GM19372 (cell line): ENCODE results near the gene CHAT.

ENCODE experiments used
- ATAC-seq: cut with Tn5 transposase; IDR thresholded peaks from one replicate; pipeline ENCODE4 v1.9.1; 2021; ENCODE audit warnings: mild to moderate bottlenecking, low read depth, moderate library complexity; ENCODE audit not compliant: unreplicated experiment

CHAT gene

DNA sequence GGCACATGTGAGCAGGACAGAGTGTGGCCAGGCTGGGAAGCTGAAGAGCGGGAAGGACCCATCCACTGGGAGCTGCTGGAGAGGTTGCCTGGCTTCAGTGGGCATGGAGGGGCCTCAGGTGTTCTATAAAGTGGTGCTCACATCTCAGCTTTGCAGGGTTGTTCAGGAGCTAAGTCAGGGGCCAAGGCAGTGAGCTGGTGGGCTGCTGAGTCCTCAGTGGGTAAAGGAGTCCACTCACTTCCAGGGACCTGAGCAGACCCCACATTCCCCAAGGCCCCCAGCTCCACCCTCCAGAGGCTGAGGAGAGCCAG is 36.8 kb downstream of the CHAT start:
- ATAC-seq = no peak

GRCh38 chr10:49651039-49651835 is 37.4 kb downstream of the CHAT start:
- no peak for ATAC-seq

DNA sequence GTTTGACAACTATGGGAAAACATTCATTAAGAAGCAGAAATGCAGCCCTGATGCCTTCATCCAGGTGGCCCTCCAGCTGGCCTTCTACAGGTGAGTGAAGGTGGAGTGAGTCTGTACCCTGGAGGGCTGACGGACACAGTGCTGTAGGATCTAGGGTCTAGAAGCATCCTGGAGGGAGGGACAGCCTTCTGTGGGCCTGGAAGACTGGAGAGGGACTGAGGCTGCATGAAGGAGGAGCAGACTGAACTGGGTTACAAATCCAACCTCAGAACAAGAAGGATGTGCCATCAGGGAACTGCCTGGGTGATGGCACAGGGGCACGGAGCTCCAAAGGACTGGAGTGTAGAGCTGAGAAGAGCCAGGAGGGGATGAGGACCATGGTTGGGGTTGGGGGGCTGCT is 38.1 kb downstream of the CHAT start:
- ATAC-seq = no peak

DNA sequence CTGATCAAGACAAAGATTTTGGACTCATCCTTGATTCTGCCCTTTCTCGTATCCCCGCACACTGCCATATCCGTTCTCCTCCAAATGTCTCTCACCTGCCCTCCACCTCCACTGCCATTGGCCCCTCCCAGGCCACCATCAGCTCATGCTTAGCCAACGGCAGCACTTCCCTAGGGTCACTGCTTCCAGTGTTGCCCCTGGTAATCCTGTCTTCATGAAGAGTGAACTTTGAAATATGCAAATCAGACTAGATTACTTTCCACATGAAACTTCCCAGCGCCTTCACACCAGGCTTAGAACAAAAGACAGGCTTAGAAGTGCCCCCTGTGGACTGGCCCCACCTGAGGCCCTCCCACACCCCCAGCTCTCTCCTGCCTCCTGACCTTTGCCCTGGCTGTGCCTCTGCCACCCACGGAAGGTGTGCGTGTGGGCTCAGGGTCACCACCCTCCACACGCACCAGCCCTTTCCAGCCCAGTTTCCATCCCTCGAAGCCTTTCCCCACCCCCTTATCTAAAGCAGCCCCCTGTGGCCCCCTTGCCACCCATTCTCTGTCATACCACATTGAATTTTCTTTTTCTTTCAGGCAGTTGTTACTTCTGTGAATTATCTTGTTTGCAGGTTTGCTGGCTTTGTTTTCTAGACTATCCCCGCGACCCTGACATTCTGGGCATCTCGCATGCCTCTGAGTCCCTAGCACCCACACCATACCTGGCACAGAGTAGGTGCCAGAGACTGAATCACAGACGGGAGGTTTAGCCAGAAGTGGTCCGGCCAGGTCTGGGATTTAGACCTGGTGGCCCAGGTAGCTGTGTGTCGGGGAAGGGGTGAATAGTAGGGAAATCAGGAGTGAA is 38.8 kb downstream of the CHAT start:
- no peak for ATAC-seq

DNA sequence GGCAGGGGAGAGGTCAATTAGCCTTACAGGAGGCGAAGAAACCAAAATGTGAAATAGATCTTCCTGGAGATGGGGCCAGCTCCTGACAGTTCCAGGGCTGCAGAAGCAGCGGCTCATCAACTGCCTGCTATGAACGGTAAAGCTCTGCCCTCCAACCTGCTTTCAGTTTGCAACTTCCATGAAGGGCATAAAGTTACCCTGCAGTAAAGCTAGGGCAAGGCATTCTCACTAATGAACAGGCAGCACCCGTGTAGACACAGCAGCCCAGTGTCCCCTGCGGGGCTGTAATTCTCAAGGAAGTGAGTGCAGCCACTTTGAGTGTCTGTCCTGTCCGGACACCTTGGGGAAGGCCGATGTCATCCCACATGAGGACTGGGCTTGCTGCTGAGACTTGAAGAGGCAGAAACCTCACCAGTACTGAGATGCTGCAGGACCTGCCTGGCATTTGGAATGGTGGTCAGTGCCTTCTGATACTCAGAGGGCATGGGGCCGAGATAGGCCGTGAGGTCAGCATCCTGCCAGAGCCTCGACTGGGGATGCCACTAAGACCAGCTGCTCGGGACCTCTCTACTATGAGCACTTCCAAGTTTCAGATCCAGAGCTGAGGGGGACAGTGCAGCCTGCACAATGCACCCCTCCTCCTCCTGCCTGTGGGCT is 39.6 kb downstream of the CHAT start:
- no peak for ATAC-seq

GRCh38 chr10:49654036-49654693 is 40.3 kb downstream of the CHAT start:
- ATAC-seq = no peak

- no peak for ATAC-seq
These were observed 41.3 kb downstream of the CHAT start for GRCh38 chr10:49655099-49655498.

- no peak for ATAC-seq
These were observed 43.1 kb downstream of the CHAT start for GRCh38 chr10:49656845-49657493.

DNA sequence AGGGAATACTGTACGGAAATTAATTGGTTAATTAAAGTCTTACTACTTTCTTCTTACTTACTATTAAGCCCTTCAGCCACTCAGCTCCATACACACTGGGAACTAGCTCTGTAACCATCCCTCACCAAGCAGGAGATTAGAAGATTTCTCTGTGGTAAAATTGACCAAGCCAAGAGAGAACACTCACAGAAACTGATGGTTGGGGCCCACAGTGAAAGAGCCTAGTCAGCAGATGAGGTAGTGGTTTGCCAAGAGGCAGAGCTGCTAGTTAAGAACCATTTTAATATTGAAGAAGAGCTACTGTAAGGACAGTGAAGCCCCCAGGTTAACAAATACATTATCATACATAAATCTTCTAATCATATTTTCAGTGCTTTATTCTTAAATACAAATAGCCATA is 43.8 kb downstream of the CHAT start:
- ATAC-seq = no peak

DNA sequence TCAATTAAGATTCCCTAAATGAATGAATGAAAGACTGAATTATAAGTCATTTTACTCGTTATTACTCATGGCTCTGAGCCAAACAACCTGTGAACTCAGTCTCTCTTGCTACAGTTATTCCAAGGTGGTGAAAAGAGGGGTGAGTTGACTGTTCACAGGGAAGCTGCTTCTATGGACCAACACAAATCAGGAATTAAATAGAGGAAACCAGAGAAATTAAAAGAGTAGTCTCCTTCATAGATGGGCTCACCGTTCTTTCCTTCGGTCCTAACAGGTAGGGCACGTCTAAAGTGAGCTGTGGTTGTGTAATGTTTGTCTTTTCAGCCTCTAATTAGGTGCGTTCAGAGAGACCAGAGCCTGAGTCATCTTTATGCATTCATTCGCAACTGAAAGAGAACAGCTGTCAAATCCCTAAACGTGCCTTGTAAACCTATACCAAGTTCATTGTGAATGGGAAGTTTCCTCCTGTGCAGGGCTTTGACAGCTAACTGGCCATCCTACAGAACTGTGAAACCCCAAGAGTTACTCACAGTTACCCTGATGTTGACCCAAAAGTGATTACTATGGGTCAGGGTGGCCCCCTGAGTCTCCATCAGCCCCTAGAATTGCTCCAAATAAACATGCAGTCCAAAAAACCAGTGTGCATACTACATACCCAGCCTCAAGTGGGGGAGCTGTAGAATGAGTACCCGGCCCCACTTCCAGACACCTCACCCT is 47.5 kb downstream of the CHAT start:
- ATAC-seq = no peak

- no peak for ATAC-seq
These were observed 48.5 kb downstream of the CHAT start for GRCh38 chr10:49662169-49662830.

- ATAC-seq = no peak
These were observed 49.8 kb downstream of the CHAT start for GRCh38 chr10:49663596-49663995.

DNA sequence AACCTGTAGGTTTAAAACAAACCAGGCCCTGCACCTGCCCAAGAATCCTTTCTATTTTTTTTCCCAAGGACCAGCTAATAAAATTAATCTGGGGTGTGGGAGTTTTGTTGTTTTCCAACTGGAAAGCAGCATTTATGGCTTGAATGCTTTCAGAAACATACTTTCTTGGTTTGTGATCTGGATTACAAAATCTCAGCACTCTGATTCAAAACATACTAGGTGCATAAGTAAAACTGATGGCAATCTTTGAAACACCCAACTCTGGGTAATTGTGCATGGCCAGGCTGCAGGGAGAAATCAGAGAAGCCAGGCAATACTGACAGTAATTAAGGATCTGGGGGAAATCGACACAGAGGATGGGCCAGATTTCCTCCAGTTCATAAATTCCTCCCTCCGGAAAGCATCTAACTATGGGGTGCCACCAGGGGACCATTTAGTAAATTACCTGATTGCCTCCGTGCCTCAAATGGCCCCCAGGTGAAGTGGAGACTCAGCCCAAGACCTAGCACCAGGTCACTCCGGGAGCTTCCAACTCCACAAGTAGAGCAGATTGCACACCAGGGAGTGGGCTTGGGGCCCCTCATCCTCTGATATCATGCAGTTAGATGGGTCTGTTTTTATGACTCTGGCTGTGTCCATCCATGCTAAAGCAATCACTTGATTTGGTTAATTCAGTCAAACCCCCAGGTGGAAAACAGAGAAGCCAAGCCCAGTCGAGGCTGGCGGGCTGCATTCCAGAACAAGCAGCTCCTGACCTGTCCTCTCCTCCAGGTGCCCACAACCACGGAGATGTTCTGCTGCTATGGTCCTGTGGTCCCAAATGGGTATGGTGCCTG is 50.4 kb downstream of the CHAT start:
- no peak for ATAC-seq

DNA sequence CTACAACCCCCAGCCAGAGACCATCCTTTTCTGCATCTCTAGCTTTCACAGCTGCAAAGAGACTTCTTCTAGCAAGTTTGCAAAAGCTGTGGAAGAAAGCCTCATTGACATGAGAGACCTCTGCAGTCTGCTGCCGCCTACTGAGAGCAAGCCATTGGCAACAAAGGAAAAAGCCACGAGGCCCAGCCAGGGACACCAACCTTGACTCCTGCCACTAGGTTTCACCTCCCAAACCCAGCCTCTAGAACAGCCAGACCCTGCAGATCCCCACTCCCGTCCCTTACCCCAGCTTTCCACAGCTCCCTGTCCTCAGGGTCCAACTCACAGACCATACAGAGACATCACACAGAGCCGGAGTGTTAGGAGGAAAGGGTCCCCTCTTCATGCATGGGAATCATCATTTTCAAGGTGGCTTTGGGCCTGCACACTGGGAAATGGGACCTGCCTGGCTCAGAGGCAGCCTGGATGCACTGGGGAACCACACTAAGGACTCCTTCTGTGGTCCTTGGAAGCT is 51.1 kb downstream of the CHAT start:
- no peak for ATAC-seq

DNA sequence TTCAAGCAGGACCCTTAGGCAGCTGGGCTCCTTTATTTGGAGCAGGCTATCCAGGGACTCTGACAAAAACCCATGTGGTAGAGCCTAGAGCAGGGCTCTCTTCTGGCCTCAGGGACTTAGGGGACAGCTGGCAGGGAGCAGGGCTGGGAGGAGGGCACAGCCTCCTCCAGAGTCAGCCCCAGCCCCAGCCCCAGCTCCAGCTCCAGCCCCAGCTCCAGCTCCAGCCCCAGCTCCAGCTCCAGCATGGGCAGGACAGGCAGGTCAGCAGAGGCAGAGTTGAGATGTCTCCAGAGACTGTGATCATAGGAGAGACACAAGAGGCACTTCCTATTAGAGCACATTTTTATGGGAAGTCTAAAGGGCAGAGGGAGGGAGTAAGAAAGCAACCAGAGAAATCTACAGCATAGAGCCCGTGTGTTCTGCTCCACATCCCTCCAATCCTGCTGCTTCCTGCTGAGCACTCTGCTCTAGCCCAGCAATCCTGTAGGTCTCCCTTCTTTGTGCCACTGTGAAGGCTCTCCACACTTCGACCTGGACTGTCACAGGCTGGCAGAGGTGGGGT is 52.3 kb downstream of the CHAT start:
- ATAC-seq = no peak

DNA sequence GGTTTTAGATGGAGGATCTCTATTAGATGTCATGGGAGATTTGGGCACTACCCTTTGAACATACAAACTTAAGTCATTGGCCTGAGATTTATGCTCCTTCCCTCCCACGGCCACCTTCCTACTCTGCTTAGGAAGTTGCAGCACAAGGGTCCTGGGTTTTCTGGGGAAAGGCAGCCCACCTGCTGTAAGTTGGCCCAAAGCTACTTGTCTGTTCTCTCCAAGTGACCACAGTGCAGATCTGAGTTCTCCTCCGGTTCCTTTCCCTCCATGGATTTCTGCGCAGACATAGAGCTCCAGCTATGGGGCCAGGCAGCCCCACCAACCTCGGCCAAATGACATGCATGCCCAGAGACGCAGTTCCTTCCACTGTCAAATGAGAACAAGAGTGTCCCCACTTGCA is 52.8 kb downstream of the CHAT start:
- ATAC-seq = no peak

DNA sequence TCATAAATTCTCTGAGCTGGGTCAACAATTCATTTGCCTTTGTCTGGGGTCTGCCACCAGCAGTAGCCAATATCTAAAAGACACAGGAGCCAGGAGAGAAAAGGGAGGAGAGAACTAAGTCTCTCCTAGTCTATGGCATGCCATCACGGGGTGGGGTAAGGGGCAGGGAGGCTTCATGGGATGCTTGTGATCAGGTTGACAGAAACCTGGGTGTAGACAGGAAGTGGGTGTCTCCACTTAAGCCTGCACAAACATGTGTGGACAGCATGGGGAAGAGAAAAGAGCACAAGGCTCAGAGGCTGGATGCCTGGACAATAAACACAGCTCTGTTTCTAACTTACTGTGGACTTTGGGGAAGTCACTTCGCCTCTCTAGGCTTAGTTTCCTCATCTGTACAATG is 54.2 kb downstream of the CHAT start:
- ATAC-seq = no peak

GRCh38 chr10:49668684-49669083 is 54.8 kb downstream of the CHAT start:
- ATAC-seq = no peak
